CD4-positive, CD25-positive, alpha-beta regulatory T cell (primary cell): Measurements from ENCODE around the gene STAT3. TPM values are rescaled to one million over a fixed set of nuclear protein-coding genes. Genes with fewer than 3 reads are reported as not detected.
"Not testable (repeated sequence)": the region's sequence is repeated elsewhere in the genome, so short reads cannot be mapped to it uniquely, and the experiment has no call there.

Experiments used
- ATAC-seq, 2 donors: fragments of 150-1000 bp; cut with Tn5 transposase; one replicate each; pipeline ENCODE4 v1.10.0; 2021; ENCODE audit warnings: low read depth in 2 of 2, moderate number of reproducible peaks in 2 of 2, moderate library complexity in 1 of 2
- DNase-seq, 3 donors: peaks; one replicate each; pipeline versions ENCODE4 v3.0.0 to v3.0.0-alpha.2; 2012 to 2022; ENCODE audit warnings: mixed read lengths in 1 of 3
- H3K27ac ChIP-seq: one replicate; pipeline ENCODE4 v1.7.0; 2013; ENCODE audit warnings: mild to moderate bottlenecking, low read length; ENCODE audit not compliant: insufficient read depth, poor library complexity, severe bottlenecking
- H3K27me3 ChIP-seq: one replicate; pipeline ENCODE4 v1.7.0; 2013; ENCODE audit warnings: low read length; ENCODE audit not compliant: control insufficient read depth, insufficient read depth
- H3K36me3 ChIP-seq: one replicate; pipeline ENCODE4 v1.7.0; 2013; ENCODE audit warnings: mild to moderate bottlenecking, low read length, moderate library complexity; ENCODE audit not compliant: control insufficient read depth, insufficient read depth
- H3K4me1 ChIP-seq: 2 replicates; pipeline ENCODE4 v1.7.0; 2013; ENCODE audit warnings: mild to moderate bottlenecking, low read length; ENCODE audit not compliant: insufficient read depth, control insufficient read depth, poor library complexity, severe bottlenecking
- H3K4me3 ChIP-seq: one replicate; pipeline ENCODE4 v1.7.0; 2013; ENCODE audit warnings: low read depth, mild to moderate bottlenecking, low read length, moderate library complexity
- H3K9me3 ChIP-seq, 2 experiments: 1 replicate in 1 of 2; 2 replicates in 1 of 2; pipeline ENCODE4 v1.7.0; 2013; ENCODE audit warnings: low read length in 2 of 2, mild to moderate bottlenecking in 1 of 2, moderate library complexity in 1 of 2; ENCODE audit not compliant: control insufficient read depth in 2 of 2
- H3K27ac Mint-ChIP-seq, 3 donors: one replicate each; pipeline ENCODE4 v1.8.0; 2020 to 2022; ENCODE audit warnings: mild to moderate bottlenecking in 3 of 3, mixed read lengths in 3 of 3, moderate library complexity in 2 of 3
- H3K27me3 Mint-ChIP-seq: one replicate; pipeline ENCODE4 v1.8.0; 2022; ENCODE audit warnings: mild to moderate bottlenecking, mixed read lengths
- H3K36me3 Mint-ChIP-seq: one replicate; pipeline ENCODE4 v1.8.0; 2020; ENCODE audit warnings: mixed read lengths
- H3K4me1 Mint-ChIP-seq, 4 donors: one replicate each; pipeline ENCODE4 v1.8.0; 2020 to 2022; ENCODE audit warnings: mixed read lengths in 4 of 4, mild to moderate bottlenecking in 1 of 4
- H3K4me3 Mint-ChIP-seq, 4 donors: one replicate each; pipeline ENCODE4 v1.8.0; 2020 to 2022; ENCODE audit warnings: mild to moderate bottlenecking in 4 of 4, mixed read lengths in 4 of 4, moderate library complexity in 3 of 4
- H3K9me3 Mint-ChIP-seq, 7 donors: one replicate each; pipeline ENCODE4 v1.8.0; 2020 to 2022; ENCODE audit warnings: mixed read lengths in 7 of 7, mild to moderate bottlenecking in 3 of 7, moderate library complexity in 2 of 7
- polyA plus RNA-seq, 4 donors: library from polyadenylated mRNA; unstranded; fragments of 300-500 nt; fragmentation: Illumina TruSeq; gene quantifications; one replicate each; pipeline ENCODE4 v1.2.3, GENCODE V29; 2021
- total RNA-seq: library from RNA; stranded (reverse); gene quantifications from one replicate; pipeline ENCODE4 v1.2.3, GENCODE V29; 2022

Gene STAT3
- total and polyA plus RNA-seq, 5 donors from 2014 or later, result 100 to 262 (median 122) TPM

- no peaks in the 10 kb centered on the region for H3K36me3 ChIP-seq
- H3K36me3 Mint-ChIP-seq, result no peaks in the 10 kb centered on the region
- peak within 1 kb of the TSS; percentile 80 to 87 (median 86) for H3K4me3 Mint-ChIP-seq
- no peak within 1 kb of the TSS for H3K4me3 ChIP-seq
- H3K27me3 ChIP-seq, result peaks cover 8% of the 10 kb centered on the region
- H3K9me3 ChIP-seq, result no peaks in the 10 kb centered on the region
- H3K9me3 Mint-ChIP-seq, result no peaks in the 10 kb centered on the region
- H3K4me1 Mint-ChIP-seq, result peaks cover 0 to 24% (median 12%) of the 10 kb centered on the region in 4 donors
- DNase-seq, result no peak
- peak in 1 of 2 donors; percentile 16 for ATAC-seq
- H3K27ac Mint-ChIP-seq, result peak within 1 kb of the TSS in 2 of 3 donors; percentile 75 to 77
- peaks cover 19% of the 10 kb centered on the region for H3K4me1 ChIP-seq
- peaks cover 71% of the 10 kb centered on the region for H3K27me3 Mint-ChIP-seq
- no peak within 1 kb of the TSS for H3K27ac ChIP-seq
Observed at GRCh38 chr17:42422958-42423712, 34.9 kb upstream of the STAT3 start, which contains the start of gene CAVIN1. TSS of gene CAVIN1 (minus strand) at chr17:42423256. CDS start at chr17:42423097, 159 bp downstream.

GRCh38 chr17:42422412-42422957 is 34.2 kb upstream of the STAT3 start:
- Histone ChIP-seq H3K27me3 (peaks cover 8% of the 10 kb centered on the region), H3K27ac (no peak overlapping the region), H3K9me3 (no peaks in the 10 kb centered on the region), H3K4me1 (peaks cover 19% of the 10 kb centered on the region), H3K36me3 (no peaks in the 10 kb centered on the region), H3K4me3 (no peak overlapping the region)
- peak in 1 of 3 donors; percentile 44 for DNase-seq
- peaks cover 66% of the 10 kb centered on the region for H3K27me3 Mint-ChIP-seq
- peak overlapping the region in 2 of 3 donors; percentile 75 to 77 for H3K27ac Mint-ChIP-seq
- ATAC-seq, result peak; percentile 39 to 64
- no peaks in the 10 kb centered on the region for H3K9me3 Mint-ChIP-seq
- peaks cover 0 to 24% (median 12%) of the 10 kb centered on the region in 4 donors for H3K4me1 Mint-ChIP-seq
- no peaks in the 10 kb centered on the region for H3K36me3 Mint-ChIP-seq
- H3K4me3 Mint-ChIP-seq, result peak overlapping the region; percentile 80 to 87 (median 86)

- H3K4me1 Mint-ChIP-seq, result peaks cover 0 to 24% (median 12%) of the 10 kb centered on the region in 4 donors
- Histone ChIP-seq H3K4me3 (no peak overlapping the region), H3K4me1 (peaks cover 19% of the 10 kb centered on the region), H3K9me3 (no peaks in the 10 kb centered on the region), H3K36me3 (no peaks in the 10 kb centered on the region), H3K27ac (no peak overlapping the region), H3K27me3 (peaks cover 8% of the 10 kb centered on the region)
- peaks cover 62% of the 10 kb centered on the region for H3K27me3 Mint-ChIP-seq
- no peak overlapping the region for H3K27ac Mint-ChIP-seq
- DNase-seq (no peak), ATAC-seq (no peak)
- H3K4me3 Mint-ChIP-seq, result peak overlapping the region; percentile 67 to 89 (median 76)
- no peaks in the 10 kb centered on the region for H3K9me3 Mint-ChIP-seq
- no peaks in the 10 kb centered on the region for H3K36me3 Mint-ChIP-seq
Observed at GRCh38 chr17:42421507-42422338, 33.5 kb upstream of the STAT3 start.

- Mint-ChIP-seq H3K4me1 (peaks cover 0 to 24% (median 14%) of the 10 kb centered on the region in 4 donors), H3K4me3 (peak overlapping the region; percentile 66 to 89 (median 76)), H3K9me3 (no peaks in the 10 kb centered on the region), H3K36me3 (no peaks in the 10 kb centered on the region), H3K27me3 (peaks cover 58% of the 10 kb centered on the region), H3K27ac (no peak overlapping the region)
- DNase-seq, result no peak
- H3K4me1 ChIP-seq, result peaks cover 19% of the 10 kb centered on the region
- H3K36me3 ChIP-seq, result no peaks in the 10 kb centered on the region
- no peak overlapping the region for H3K27ac ChIP-seq
- no peaks in the 10 kb centered on the region for H3K9me3 ChIP-seq
- H3K27me3 ChIP-seq, result peaks cover 8% of the 10 kb centered on the region
- no peak overlapping the region for H3K4me3 ChIP-seq
- ATAC-seq, result no peak
Observed at GRCh38 chr17:42421136-42421506, 32.9 kb upstream of the STAT3 start.

- peaks cover 0 to 38% (median 24%) of the 10 kb centered on the region in 4 donors for H3K4me1 Mint-ChIP-seq
- not testable (repeated sequence) for H3K9me3 Mint-ChIP-seq, H3K27me3 ChIP-seq, H3K9me3 ChIP-seq, H3K27ac Mint-ChIP-seq, ATAC-seq, H3K36me3 ChIP-seq, H3K27ac ChIP-seq, H3K36me3 Mint-ChIP-seq, H3K4me3 ChIP-seq, DNase-seq
- H3K27me3 Mint-ChIP-seq, result peaks cover 30% of the 10 kb centered on the region
- peaks cover 27% of the 10 kb centered on the region for H3K4me1 ChIP-seq
- H3K4me3 Mint-ChIP-seq, result peak overlapping the region in 1 of 4 donors; percentile 86
Observed at GRCh38 chr17:42417981-42418380, 29.7 kb upstream of the STAT3 start.

- peak overlapping the region; percentile 39 to 76 (median 64) for H3K4me3 Mint-ChIP-seq
Observed at GRCh38 chr17:42414704-42415409, 26.6 kb upstream of the STAT3 start.

GRCh38 chr17:42413464-42414040 is 25.3 kb upstream of the STAT3 start:
- H3K27me3 Mint-ChIP-seq, result peaks cover 11% of the 10 kb centered on the region
- ATAC-seq (no peak), DNase-seq (no peak)
- H3K27me3 ChIP-seq, result no peaks in the 10 kb centered on the region
- H3K27ac ChIP-seq, result no peak overlapping the region
- H3K9me3 ChIP-seq, result no peaks in the 10 kb centered on the region
- no peaks in the 10 kb centered on the region for H3K36me3 Mint-ChIP-seq
- H3K27ac Mint-ChIP-seq, result no peak overlapping the region
- peaks cover 14% of the 10 kb centered on the region for H3K4me1 ChIP-seq
- no peak overlapping the region for H3K4me3 Mint-ChIP-seq
- H3K4me3 ChIP-seq, result no peak overlapping the region
- peaks cover 0 to 26% (median 13%) of the 10 kb centered on the region in 4 donors for H3K4me1 Mint-ChIP-seq
- H3K36me3 ChIP-seq, result no peaks in the 10 kb centered on the region
- no peaks in the 10 kb centered on the region for H3K9me3 Mint-ChIP-seq

More at GRCh38 chr17:42414704-42415409, 26.6 kb upstream of the STAT3 start:
- Histone ChIP-seq H3K36me3 (no peaks in the 10 kb centered on the region), H3K4me3 (peak overlapping the region; percentile 38), H3K9me3 (no peaks in the 10 kb centered on the region), H3K27me3 (no peaks in the 10 kb centered on the region), H3K27ac (no peak overlapping the region), H3K4me1 (peaks cover 14% of the 10 kb centered on the region)
- Mint-ChIP-seq H3K27ac (peak overlapping the region; percentile 8 to 91 (median 83)), H3K9me3 (no peaks in the 10 kb centered on the region), H3K27me3 (peaks cover 10% of the 10 kb centered on the region), H3K4me1 (peaks cover 0 to 26% (median 13%) of the 10 kb centered on the region in 4 donors), H3K36me3 (no peaks in the 10 kb centered on the region)
- DNase-seq, result peak in 2 of 3 donors; percentile 40 to 82
- ATAC-seq, result peak; percentile 85 to 88
